M059J (cell line): ENCODE results near the gene ACTRT1. TPM values are rescaled to one million over a fixed set of nuclear protein-coding genes. Genes with fewer than 3 reads are reported as not detected.

ENCODE experiments used
- DNase-seq: peaks from one replicate; pipeline ENCODE4 v3.0.0-alpha.2; 2012; ENCODE audit warnings: low read depth
- total RNA-seq: library from RNA; depleted of rRNA; stranded (reverse); fragments of >200 nt; shearing (Covaris generic); gene quantifications from 2 replicates; pipeline ENCODE4 v1.2.3, GENCODE V29; 2014; rRNA removed

Gene ACTRT1
- not detected in 2 replicates for total RNA-seq

- no peak for DNase-seq
These were observed at the start of gene ACTRT1 for GRCh38 chrX:128052303-128052702. Gene ACTRT1, minus strand, starts transcription at chrX:128052403. Its CDS starts 197 bp downstream, at chrX:128052206.

DNA sequence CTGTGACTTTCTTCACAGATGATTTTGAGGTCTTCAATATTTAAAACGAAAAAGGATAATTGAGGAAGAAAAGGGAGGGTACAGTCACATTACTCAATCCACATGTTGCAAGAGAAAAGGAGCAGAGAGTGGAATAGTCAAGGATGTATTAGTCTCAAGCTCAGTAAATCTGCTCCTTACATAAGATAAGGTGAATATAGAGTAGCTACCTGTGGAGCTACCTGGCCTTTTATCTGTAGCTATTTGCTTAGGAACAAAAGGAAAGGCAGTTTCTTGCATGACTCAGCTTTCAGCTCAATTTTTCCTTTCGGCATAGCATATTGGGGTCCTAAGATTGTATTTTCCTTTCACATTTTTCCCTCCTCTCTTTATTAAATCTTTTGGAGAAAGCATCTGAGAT, 26.3 kb upstream of the ACTRT1 start:
- no peak for DNase-seq

DNA sequence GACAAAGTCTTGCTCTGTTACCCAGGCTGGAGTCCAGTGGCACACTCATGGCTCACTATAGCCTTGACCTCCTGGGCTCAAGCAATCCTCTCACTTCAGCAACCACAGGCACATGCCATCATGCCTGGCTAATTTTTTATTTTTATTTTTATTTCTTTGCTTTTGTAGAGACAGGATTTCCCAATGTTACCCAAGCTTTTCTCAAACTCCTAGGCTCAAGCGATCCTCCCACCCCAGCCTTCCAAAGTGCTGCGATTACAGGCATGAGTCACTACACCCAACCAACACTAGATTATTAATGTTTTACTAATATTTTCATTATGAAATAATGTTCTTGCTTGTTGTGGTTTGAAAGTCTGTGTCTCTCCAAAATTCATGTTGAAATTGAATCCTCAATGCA, 5.2 kb upstream of the ACTRT1 start:
- DNase-seq, result no peak

GRCh38 chrX:128051526-128051925, 677 bp downstream of the ACTRT1 start:
- DNase-seq, result no peak

- no peak for DNase-seq
These were observed 16.9 kb downstream of the ACTRT1 start for GRCh38 chrX:128035318-128035717.

- DNase-seq, result no peak
These were observed 30.6 kb downstream of the ACTRT1 start for GRCh38 chrX:128021566-128021965.

DNA sequence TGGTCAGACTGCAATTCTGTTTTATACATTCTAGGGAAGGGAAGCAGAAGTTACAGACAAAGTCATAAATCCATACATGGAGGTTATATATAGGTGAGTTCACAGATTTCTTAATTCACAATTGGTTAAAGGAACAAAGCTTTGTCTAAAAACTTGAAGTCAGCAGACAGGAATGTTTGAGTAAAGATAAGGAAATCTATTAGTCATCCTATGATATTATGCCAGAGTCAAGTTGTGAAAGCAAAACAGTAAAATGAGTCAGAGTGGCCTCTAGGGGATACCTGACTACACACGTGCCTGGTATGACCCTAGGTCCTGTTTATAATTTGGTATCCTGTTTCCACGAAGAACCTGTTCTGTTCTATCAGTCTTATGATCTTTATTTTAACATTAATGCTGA, 31.5 kb downstream of the ACTRT1 start:
- DNase-seq, result peak; percentile 56

GRCh38 chrX:128019218-128019617, 33.0 kb downstream of the ACTRT1 start:
- DNase-seq, result no peak

- DNase-seq, result no peak
These were observed 40.2 kb downstream of the ACTRT1 start for GRCh38 chrX:128012015-128012414.

DNA sequence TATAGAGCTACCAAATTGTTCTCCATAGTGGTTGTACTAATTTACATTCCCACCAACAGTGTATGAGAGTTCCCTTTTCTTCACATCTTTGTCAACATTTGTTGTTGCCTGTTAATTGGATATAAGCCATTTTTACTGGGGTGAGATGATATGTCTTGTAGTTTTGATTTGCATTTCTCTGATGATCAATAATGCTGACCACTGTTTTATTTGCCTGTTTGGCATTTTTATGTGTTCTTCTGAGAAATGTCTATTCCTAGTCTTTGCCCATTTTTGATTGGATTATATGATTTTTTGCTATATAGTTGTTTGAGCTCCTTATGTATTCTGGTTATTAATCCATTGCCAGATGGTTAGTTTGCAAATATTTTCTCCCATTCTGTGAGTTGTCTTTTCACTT, 44.3 kb downstream of the ACTRT1 start:
- DNase-seq, result no peak
